ENCODE data around the gene AP3M1. TPM values are rescaled to one million over a fixed set of nuclear protein-coding genes. Genes with fewer than 3 reads are reported as not detected.
"Not testable (repeated sequence)": the region's sequence is repeated elsewhere in the genome, so short reads cannot be mapped to it uniquely, and the experiment has no call there.

AP3M1 gene
- total RNA-seq, 4 donors from 2014 or later, result 26.5 to 36.4 (median 31.4) TPM

DNA sequence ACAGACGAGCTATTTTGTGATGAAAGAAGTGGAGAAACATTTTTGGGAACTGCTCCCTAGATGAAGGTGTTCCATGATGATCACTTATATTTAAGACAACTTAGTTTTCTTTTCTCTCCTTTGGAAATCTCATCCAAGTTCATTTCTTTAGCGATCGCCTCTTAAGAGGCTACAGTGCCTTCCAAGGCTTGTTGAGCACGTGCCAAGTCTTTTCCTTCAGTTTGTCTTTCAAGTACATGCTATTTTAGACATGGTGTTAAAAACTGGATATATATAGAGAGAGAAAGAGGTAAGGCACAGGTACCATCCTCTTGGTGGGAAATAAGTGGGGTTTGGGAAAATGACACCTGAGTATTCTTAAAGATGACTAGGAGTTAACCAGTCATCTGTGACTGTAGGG lies 3.0 kb upstream of the AP3M1 start:
- Histone ChIP-seq H3K4me3 (peak overlapping the region in 1 of 4 donors; percentile 0), H3K27ac (replicated peaks in 1 of 4) (peak overlapping the region; percentile 52 to 94 (median 86)), H3K9me3 (no peaks in the 10 kb centered on the region), H3K4me1 (peaks cover 43 to 59% (median 53%) of the 10 kb centered on the region in 4 donors), H3K36me3 (no peaks in the 10 kb centered on the region), H3K27me3 (no peaks in the 10 kb centered on the region)
- DNase-seq (ENCODE audit: extremely low spot score), result no peak
- WGBS, result 49% methylated on average over 4 of the region's 4 CpGs
- no peak for TF ChIP-seq POLR2AphosphoS5 (IDR thresholded peaks at IDR 0.05)
- TF ChIP-seq POLR2A (IDR thresholded peaks at IDR 0.05; ENCODE audit: low read depth), result no peak
- no peak for TF ChIP-seq EP300 (IDR thresholded peaks at IDR 0.05)
- TF ChIP-seq, protein P1, sequence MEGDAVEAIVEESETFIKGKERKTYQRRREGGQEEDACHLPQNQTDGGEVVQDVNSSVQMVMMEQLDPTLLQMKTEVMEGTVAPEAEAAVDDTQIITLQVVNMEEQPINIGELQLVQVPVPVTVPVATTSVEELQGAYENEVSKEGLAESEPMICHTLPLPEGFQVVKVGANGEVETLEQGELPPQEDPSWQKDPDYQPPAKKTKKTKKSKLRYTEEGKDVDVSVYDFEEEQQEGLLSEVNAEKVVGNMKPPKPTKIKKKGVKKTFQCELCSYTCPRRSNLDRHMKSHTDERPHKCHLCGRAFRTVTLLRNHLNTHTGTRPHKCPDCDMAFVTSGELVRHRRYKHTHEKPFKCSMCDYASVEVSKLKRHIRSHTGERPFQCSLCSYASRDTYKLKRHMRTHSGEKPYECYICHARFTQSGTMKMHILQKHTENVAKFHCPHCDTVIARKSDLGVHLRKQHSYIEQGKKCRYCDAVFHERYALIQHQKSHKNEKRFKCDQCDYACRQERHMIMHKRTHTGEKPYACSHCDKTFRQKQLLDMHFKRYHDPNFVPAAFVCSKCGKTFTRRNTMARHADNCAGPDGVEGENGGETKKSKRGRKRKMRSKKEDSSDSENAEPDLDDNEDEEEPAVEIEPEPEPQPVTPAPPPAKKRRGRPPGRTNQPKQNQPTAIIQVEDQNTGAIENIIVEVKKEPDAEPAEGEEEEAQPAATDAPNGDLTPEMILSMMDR (IDR thresholded peaks at IDR 0.05), result no peak
- intact Hi-C loops (cut with DNase I), result no loop called here

DNA sequence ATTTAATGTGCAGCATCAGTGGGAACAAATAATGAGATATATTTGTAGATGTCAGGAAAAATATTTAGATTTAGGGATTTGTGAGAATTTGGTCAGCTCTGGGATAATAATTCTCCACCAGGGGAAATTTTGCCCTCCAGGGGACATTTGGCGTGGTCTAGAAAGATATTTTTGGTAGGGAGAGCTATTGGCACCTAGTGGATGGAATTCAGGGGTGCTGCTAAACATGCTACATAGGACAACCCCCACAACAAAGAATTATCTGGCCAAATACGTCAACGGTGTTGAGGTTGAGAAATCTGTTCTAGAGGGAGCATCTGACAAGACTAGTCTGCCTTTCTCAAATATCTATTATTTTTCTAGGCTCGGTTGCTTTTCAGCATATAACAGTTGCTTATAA lies 2.5 kb upstream of the AP3M1 start:
- Histone ChIP-seq H3K36me3 (peaks cover 0 to under 1% (median 0%) of the 10 kb centered on the region in 4 donors), H3K4me1 (peaks cover 43 to 64% (median 57%) of the 10 kb centered on the region in 4 donors), H3K27ac (replicated peaks in 1 of 4) (peak overlapping the region; percentile 83 to 94 (median 91)), H3K27me3 (no peaks in the 10 kb centered on the region), H3K4me3 (peak overlapping the region in 2 of 4 donors; percentile 0 to 7), H3K9me3 (no peaks in the 10 kb centered on the region)
- DNase-seq (ENCODE audit: extremely low spot score), result no peak
- intact Hi-C loops (cut with DNase I), result no loop called here
- WGBS, result 31% methylated on average over 4 of the region's 4 CpGs
- TF ChIP-seq, protein P1 (IDR thresholded peaks at IDR 0.05), result peak; percentile 42 to 52 (median 44)
- TF ChIP-seq POLR2A (IDR thresholded peaks at IDR 0.05; ENCODE audit: low read depth), result no peak
- TF ChIP-seq POLR2AphosphoS5 (IDR thresholded peaks at IDR 0.05), result no peak

DNA sequence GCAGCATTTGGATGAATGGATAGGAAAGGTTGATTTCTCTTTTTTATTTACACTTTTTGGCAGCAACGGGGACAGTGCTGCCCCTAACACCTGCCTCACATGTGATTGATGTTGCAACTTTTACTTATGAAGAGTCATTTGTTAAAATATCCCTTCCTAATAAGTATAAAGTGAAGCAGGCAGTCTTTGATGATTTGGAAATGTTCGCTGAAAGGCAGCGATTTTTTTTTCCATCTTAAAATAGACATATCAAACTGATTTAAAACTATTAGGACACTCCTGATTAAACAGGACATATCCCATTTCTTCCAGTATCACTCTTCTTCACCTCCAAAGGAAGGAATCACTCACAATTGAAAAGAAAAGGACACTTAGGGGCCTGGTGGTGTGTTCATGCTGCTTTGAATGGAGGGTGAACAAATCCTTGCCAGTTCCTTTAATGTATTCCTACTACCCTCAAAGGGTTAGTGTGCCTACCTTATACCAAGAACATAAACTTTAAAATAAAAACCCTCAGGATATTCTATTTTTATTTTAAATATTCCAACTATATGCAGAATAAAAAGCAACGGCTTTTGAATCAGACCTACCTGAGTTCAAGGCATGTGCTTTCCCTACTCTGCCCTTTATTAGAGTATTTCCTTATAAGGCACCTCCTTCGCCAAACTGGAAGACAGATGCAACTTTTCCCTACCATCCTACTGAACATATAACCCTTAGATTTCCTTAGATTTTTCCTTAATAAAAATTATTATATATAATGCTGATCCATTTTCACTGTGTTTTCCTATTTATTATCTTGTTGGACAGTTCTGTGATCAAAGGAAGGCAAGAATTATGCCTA lies 1.5 kb upstream of the AP3M1 start:
- intact Hi-C loops (cut with DNase I), result no loop called here
- Histone ChIP-seq H3K4me3 (peak overlapping the region; percentile 72 to 91 (median 78)), H3K9me3 (no peaks in the 10 kb centered on the region), H3K36me3 (peaks cover 0 to 2% (median under 1%) of the 10 kb centered on the region in 4 donors), H3K4me1 (peaks cover 43 to 70% (median 60%) of the 10 kb centered on the region in 4 donors), H3K27me3 (no peaks in the 10 kb centered on the region), H3K27ac (replicated peaks in 1 of 4) (peak overlapping the region; percentile 83 to 94 (median 91))
- TF ChIP-seq POLR2A (IDR thresholded peaks at IDR 0.05; ENCODE audit: low read depth) (no peak), POLR2AphosphoS5 (IDR thresholded peaks at IDR 0.05) (no peak), EP300 (IDR thresholded peaks at IDR 0.05) (no peak)
- TF ChIP-seq, protein P1 (IDR thresholded peaks at IDR 0.05), result no peak
- 23% methylated on average over 5 of the region's 5 CpGs for WGBS
- DNase-seq (ENCODE audit: extremely low spot score), result no peak

DNA sequence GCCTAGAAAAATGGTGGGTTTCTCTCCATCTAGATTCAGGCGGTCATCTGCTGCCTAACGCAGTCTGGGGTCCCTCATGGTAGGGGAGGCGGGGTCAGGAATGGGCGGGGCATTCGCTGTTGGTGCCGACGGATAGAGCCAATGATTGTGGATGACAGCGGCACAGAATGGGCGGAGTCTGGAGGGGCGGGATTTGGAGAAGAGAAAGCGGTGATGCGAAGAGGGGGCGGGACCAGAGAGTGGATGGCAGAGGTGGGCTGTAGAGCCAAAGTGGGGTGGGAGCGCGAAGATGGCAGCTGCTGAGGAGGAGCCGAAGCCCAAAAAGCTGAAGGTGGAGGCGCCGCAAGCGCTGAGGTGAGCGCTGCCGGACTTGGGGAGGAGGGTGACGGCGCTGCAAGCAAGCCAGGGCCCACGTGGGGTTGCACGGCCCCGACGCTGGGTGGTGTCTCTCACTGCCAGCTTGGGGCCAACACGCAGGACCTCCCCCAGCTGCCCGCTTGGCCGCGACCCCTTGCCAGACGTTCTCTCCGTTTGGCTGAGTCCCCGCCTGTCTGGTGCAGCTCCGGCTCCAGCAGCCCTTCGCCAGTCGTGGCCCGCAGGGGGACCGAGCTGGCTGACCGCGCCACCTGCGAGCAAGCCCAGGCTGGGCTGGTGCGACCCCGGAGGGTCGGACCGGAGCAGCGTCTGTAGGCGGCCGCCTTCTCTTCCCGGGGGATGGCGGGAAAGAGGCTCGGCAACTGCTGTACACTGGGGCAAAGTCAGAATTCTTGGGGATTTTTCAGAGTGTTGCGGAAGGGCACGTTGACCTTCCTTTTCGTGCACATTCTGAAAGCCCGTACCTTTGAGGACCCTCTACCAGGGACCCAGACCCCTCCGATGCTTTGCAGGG lies 606 bp upstream of the AP3M1 start, which contains the start of gene ADK:
ADK (plus strand) TSS at position 232 of the 889 bp plus-strand sequence; CDS start at position 290, 58 bp downstream.
- Histone ChIP-seq H3K4me1 (peaks cover 37 to 69% (median 56%) of the 10 kb centered on the region in 4 donors), H3K9me3 (no peaks in the 10 kb centered on the region), H3K36me3 (peaks cover 0 to 5% (median 1%) of the 10 kb centered on the region in 4 donors), H3K27ac (replicated peaks in 1 of 4) (peak within 1 kb of the TSS; percentile 83 to 94 (median 91)), H3K27me3 (no peaks in the 10 kb centered on the region), H3K4me3 (peak within 1 kb of the TSS; percentile 72 to 91 (median 78))
- DNase-seq (ENCODE audit: extremely low spot score), result peak; percentile 100
- intact Hi-C loops (cut with DNase I), result no loop called here
- WGBS, result 0% methylated on average over 27 of the region's 57 CpGs
- TF ChIP-seq EP300 (IDR thresholded peaks at IDR 0.05) (no peak), POLR2AphosphoS5 (IDR thresholded peaks at IDR 0.05) (peak; percentile 80 to 91), POLR2A (IDR thresholded peaks at IDR 0.05; ENCODE audit: low read depth) (peak; percentile 66)
- TF ChIP-seq, protein P1 (IDR thresholded peaks at IDR 0.05), result peak in 1 of 3 experiments; percentile 17

DNA sequence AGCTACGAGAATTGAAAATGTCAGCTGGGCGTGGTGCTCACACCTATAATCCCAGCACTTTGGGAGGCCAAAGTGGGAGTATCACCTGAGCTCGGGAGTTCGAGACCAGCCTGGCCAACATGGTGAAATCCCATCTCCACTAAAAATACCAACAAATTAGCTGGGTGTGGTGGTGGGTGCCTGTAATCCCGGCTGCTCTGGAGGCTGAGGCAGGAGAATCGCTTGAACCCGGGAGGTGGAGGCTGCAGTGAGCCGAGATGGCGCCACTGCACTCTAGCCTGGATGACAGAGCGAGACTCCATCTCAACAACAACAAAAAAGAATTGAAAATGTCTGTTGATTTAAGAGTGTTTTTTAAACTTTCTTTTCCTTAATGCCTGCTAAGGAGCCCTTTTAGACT lies 3.6 kb downstream of the AP3M1 start:
- Histone ChIP-seq H3K27ac (replicated peaks in 1 of 4) (peak overlapping the region in 2 of 4 donors; percentile 5 to 7), H3K4me1 (peaks cover 31 to 81% (median 63%) of the 10 kb centered on the region in 4 donors)
- intact Hi-C loops (cut with DNase I); DNase-seq (ENCODE audit: extremely low spot score); H3K9me3 ChIP-seq; H3K36me3 ChIP-seq; H3K4me3 ChIP-seq; H3K27me3 ChIP-seq: not testable (repeated sequence)
- 97% methylated on average over 10 of the region's 10 CpGs for WGBS
